ENCODE measurements around the gene CIDEA. TPM values are rescaled to one million over a fixed set of nuclear protein-coding genes. Genes with fewer than 3 reads are reported as not detected.

Gene CIDEA
- total RNA-seq, 4 donors from 2014 or later, result 132 to 584 (median 435) TPM

DNA sequence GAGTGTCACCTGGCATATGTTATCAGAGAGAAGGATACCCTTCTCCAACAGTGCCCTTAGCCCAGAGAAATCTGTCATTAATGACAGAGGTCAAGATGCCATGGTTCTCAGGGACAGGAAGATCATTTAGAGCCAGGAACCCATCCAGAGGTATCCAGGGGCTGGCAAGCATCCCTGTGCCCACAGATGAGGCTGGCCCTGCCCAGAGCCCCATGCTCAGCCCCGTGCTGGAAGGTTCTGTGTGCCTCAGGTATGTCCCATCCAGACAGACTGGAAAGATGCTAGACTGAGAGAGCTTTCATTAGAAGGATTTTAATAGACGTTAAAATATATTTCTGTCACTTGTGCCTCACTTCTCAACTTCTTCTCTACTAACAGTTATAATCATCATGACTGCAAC lies 45.7 kb downstream of the CIDEA start:
- no peak for ATAC-seq (ENCODE audit: low FRiP score)
- TF ChIP-seq, protein P1, sequence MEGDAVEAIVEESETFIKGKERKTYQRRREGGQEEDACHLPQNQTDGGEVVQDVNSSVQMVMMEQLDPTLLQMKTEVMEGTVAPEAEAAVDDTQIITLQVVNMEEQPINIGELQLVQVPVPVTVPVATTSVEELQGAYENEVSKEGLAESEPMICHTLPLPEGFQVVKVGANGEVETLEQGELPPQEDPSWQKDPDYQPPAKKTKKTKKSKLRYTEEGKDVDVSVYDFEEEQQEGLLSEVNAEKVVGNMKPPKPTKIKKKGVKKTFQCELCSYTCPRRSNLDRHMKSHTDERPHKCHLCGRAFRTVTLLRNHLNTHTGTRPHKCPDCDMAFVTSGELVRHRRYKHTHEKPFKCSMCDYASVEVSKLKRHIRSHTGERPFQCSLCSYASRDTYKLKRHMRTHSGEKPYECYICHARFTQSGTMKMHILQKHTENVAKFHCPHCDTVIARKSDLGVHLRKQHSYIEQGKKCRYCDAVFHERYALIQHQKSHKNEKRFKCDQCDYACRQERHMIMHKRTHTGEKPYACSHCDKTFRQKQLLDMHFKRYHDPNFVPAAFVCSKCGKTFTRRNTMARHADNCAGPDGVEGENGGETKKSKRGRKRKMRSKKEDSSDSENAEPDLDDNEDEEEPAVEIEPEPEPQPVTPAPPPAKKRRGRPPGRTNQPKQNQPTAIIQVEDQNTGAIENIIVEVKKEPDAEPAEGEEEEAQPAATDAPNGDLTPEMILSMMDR (IDR thresholded peaks at IDR 0.05), result no peak
- peak; percentile 17 for DNase-seq (ENCODE audit: low spot score)

DNA sequence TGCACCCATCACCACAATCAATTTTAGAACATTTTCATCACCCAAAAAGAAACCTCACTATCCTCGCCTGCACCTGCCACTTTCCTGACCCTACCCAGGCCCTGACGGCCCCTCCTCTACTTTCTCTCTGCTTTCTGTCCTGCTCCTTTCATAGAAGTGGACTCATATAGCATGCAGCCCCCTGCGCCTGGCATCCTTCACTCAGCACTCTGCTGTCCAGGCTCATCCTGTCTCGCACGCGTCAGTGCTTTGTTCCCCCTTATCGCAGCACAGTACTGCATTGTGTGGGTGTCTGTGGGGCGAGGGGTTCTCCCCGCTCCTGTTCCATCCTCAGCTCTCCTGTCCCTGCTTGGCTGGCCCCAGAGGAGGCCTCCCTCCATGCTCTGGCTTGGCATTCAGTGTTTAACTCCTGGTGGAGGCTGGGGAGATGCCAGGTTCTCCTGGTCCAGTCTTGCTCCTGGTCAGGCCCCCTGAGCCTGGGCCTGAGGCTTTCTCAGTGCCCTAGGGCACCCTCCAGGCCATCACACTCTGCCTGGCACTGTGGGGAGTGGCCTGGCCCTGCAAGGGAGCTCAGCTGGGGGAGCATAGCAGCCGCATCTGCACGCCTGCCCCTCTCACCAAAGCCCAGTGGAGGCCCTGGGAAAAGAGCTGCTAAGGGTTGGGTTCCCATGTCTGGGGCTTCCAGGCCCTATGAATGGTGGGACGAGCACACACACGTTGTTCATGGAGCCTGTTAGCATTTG lies 47.3 kb downstream of the CIDEA start:
- ATAC-seq (ENCODE audit: low FRiP score), result no peak
- TF ChIP-seq, protein P1 (IDR thresholded peaks at IDR 0.05), result no peak
- DNase-seq (ENCODE audit: low spot score), result peak; percentile 17

DNA sequence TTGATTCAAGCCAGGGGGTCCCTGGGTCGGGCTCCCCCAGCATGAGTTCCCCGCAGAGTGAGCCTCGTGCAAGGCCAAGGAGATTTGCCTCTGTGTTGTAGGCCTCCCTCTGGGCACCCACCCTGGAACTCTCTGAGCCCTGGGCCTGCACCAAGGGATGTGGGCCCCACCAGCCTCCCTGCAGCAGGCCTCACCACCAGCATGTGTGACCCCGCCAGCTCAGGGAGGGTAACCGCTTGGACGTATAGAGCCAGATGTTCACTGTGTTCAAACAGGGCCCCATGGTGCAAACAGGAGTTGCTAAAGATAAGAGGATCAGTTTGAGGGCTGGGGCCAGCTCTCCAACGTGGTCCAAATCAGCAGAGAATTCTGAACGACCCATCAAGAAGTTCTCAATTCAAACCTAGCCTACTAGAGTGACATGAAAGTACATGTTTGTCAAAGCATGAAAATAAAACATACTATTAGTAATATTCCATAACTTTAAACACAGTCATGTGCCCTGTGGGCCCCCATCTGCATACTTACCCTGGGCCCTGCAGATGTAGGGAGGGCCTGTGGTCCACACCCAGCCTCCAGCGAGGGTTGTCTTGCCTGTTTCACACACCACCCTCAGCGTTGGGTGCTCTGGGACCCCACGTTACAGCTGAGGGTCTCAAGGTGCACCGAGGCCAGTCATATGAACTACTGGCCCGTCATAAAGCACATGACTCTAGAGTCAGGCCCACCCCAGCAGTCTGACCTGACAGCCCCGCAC lies 48.4 kb downstream of the CIDEA start:
- no peak for ATAC-seq (ENCODE audit: low FRiP score)
- TF ChIP-seq, protein P1 (IDR thresholded peaks at IDR 0.05), result no peak
- DNase-seq (ENCODE audit: low spot score), result peak; percentile 10

DNA sequence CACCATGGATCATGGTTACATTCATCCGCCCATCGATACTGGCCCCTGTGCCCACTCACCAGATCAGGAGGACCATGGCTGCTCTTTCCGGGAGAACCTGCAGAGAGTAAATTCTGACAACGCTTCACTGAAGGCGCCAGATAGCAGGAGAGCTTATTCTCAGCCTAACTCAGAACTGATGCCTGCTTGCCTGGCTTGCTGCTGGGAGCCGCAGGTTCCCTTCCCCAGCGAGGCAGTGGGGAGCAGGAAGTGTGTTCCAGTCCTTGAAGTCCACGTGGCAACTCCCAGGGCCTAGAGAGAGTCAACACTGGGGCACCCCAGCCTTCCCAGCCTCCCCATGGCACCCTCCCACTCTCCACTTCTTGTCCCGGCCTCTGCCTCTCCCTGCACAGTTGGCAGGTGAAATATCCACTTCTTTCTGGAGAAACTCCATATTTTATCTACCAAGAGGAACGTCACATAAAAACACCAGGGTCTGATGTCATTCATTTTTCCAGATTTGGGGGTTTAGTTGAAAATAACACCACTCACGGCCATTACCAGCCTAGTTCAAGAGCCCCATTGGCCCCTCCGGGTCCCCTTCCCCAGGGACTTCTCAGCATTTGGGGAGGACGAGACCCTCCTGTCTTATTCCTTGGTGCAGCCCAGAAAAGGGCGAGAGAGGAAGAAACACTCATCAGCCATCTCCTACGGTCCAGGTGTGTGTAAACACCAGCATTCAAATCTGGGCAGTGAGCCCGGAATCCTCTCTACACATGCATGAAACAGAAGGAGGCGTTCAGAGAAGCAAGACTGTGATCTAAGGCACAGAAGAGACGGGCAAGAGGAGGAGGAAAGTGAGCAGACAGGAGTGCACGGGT lies 50.4 kb downstream of the CIDEA start:
- TF ChIP-seq, protein P1 (IDR thresholded peaks at IDR 0.05), result no peak
- DNase-seq (ENCODE audit: low spot score) (peak; percentile 23), ATAC-seq (ENCODE audit: low FRiP score) (no peak)

DNA sequence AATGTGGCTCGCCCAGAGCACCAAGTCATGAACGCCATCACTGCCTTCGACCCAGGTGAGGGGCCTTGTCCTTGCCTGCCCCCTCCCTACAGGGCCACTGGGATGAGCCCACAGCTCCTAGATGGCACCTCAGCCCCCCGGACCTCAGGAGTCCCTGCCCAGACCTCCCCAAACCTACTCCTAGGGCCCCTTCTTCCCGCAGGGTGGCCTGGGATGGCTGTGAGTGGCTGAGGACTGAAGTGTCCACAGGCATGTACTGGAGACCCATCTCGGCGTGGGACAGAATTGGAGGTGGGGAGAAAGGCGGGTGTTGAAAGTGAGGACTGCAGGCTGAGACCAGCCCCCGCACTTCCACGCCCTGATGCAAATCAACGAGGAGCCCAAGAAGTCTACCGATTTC lies 51.0 kb downstream of the CIDEA start:
- no peak for ATAC-seq (ENCODE audit: low FRiP score)
- DNase-seq (ENCODE audit: low spot score), result peak; percentile 10
- TF ChIP-seq, protein P1 (IDR thresholded peaks at IDR 0.05), result no peak

DNA sequence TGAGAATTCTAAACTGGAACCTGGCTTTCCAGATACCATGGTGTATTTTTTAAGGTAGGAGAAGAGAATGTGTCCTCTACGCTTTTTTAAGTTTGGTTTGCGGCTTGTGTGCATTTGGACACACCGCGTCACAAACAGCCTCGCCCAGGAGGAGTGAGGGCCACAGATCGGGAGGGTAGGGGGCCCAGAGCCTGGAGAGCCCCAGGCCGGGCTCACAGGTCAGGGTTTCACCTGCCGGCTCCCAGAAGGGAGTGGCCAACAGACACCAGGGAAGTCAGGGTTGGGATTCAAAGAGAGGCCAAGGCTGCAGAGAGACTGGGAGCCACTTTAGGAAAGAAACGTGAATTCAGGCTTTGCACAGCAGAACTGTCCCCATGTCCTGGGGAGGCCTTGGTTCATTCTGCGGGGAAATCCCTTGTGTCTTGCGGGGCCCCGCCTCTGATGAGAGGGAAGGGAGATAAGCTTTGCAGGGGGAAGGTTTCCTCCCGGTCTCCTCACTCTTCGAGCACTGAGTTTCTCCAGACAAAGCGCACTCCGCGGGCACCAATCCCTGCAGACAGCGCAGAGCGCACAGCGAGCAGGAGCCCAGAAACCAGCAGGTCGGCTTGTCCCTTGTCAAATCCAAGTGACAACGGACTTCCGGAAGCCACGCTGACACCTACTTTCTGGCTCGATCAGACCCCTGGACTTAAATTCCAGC lies 51.9 kb downstream of the CIDEA start:
- peak; percentile 14 for DNase-seq (ENCODE audit: low spot score)
- no peak for ATAC-seq (ENCODE audit: low FRiP score)
- TF ChIP-seq, protein P1 (IDR thresholded peaks at IDR 0.05), result no peak
